Effector memory CD4-positive, alpha-beta T cell (primary cell): ENCODE data around the gene HDGFL3.

Experiments
- DNase-seq, 3 donors: peaks; one replicate each; pipeline ENCODE4 v3.0.0-alpha.2; 2020
- H3K27ac ChIP-seq: 2 replicates; pipeline ENCODE4 v1.7.0; 2013; ENCODE audit warnings: mild to moderate bottlenecking, low read length, moderate library complexity; ENCODE audit not compliant: insufficient read depth, poor library complexity, severe bottlenecking
- H3K27me3 ChIP-seq: replicated peaks from 2 replicates; pipeline ENCODE4 v1.7.0; 2013; ENCODE audit warnings: mild to moderate bottlenecking, low read length; ENCODE audit not compliant: insufficient read depth, control insufficient read depth, poor library complexity, severe bottlenecking
- H3K36me3 ChIP-seq: 2 replicates; pipeline ENCODE4 v1.7.0; 2013; ENCODE audit warnings: mild to moderate bottlenecking, low read length, moderate library complexity; ENCODE audit not compliant: control insufficient read depth, insufficient read depth
- H3K4me1 ChIP-seq: 2 replicates; pipeline ENCODE4 v1.7.0; 2013; ENCODE audit warnings: low read length, mild to moderate bottlenecking; ENCODE audit not compliant: control insufficient read depth, insufficient read depth, poor library complexity, severe bottlenecking
- H3K4me3 ChIP-seq: 2 replicates; pipeline ENCODE4 v1.7.0; 2013; ENCODE audit warnings: low read length, low read depth, mild to moderate bottlenecking; ENCODE audit not compliant: insufficient read depth, poor library complexity, severe bottlenecking
- H3K9me3 ChIP-seq: 2 replicates; pipeline ENCODE4 v1.7.0; 2013; ENCODE audit warnings: mild to moderate bottlenecking, low read length, moderate library complexity; ENCODE audit not compliant: control insufficient read depth

The HDGFL3 gene

DNA sequence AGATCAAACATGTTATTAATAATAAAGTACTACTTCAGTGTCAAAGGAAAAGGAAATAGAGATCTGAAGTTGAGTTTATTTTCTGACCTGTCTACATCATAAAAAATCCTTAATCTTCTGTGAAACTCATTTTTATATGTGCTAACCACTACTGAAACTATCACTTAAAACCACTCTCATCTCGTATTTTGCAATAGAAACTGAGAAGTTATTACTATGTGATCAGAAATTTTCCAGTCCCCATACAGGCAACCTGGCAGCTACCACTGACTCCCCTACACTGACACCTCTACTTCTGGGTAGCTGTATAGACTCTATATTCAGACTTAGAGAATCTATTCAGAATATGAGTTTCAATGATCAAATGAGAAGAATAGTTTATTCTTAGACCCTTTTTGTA lies 8.3 kb downstream of the HDGFL3 start:
- Histone ChIP-seq H3K4me1 (no peaks in the 10 kb centered on the region), H3K36me3 (no peaks in the 10 kb centered on the region), H3K27ac (no peak overlapping the region), H3K9me3 (no peaks in the 10 kb centered on the region), H3K4me3 (no peak overlapping the region), H3K27me3 (peaks cover 2% of the 10 kb centered on the region)
- no peak for DNase-seq

DNA sequence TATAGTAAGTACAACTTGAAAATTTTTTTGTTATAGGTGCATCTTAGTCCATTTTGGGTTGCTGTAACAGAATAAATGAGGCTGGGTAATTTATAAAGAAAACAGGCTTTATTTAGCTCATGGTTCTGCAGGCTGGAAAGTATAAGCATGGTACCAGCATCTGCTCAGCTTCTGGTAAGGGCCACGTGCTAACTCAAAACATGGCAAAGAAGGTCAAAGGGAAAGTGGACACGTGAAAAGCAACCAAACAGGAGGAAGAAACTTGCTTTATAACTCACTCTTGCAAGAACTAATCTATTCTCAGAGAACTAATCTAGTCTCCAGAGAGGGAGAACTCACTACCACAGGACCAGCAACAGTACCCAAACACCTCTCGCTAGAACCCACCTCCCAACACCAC lies 9.1 kb downstream of the HDGFL3 start:
- H3K4me1 ChIP-seq, result no peaks in the 10 kb centered on the region
- no peaks in the 10 kb centered on the region for H3K9me3 ChIP-seq
- no peaks in the 10 kb centered on the region for H3K36me3 ChIP-seq
- no peaks in the 10 kb centered on the region for H3K27me3 ChIP-seq
- no peak overlapping the region for H3K4me3 ChIP-seq
- H3K27ac ChIP-seq, result no peak overlapping the region
- DNase-seq, result no peak

DNA sequence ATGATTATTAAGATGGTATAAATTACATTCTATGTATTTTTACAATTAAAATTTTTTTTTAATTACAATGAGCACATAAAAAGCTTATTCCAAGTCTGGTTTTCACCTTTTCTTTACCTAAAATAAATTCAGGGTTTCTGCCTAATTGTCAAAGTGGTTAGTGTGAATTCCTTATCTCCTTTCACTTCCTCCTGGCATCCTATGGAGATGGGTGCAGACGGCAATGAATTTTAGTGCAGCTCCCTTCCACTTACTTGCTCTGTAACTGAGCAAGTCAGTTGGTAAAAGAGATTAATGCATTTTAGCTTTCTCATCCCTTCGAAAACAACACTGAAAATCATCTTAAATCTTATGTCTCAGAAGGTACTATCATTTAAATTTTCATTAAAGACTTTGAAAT lies 13.1 kb downstream of the HDGFL3 start:
- DNase-seq, result no peak
- Histone ChIP-seq H3K4me1 (no peaks in the 10 kb centered on the region), H3K9me3 (no peaks in the 10 kb centered on the region), H3K27ac (no peak overlapping the region), H3K36me3 (no peaks in the 10 kb centered on the region), H3K4me3 (no peak overlapping the region), H3K27me3 (no peaks in the 10 kb centered on the region)

GRCh38 chr15:83193721-83194120 lies 13.9 kb downstream of the HDGFL3 start:
- H3K27me3 ChIP-seq, result no peaks in the 10 kb centered on the region
- DNase-seq, result no peak
- H3K4me1 ChIP-seq, result no peaks in the 10 kb centered on the region
- no peak overlapping the region for H3K27ac ChIP-seq
- no peaks in the 10 kb centered on the region for H3K9me3 ChIP-seq
- H3K4me3 ChIP-seq, result no peak overlapping the region
- no peaks in the 10 kb centered on the region for H3K36me3 ChIP-seq

DNA sequence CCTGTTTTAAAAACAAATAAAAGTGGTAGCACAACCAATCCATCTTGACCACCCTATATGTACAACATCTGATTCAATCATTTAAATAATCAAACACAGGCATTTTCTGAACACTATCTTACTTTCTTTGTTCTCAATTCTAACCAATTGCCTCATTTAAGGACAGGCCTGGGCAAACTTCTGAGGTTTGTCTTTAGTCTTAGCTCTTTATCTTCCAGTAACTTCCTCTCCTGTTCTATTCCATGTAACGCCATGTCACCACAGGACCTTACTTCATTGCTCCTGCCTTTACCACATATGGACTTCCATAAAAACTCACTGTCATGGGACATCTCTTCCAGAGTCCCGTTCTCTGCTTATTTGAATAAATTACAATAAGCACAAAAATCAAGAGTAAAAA lies 14.9 kb downstream of the HDGFL3 start:
- H3K36me3 ChIP-seq, result no peaks in the 10 kb centered on the region

GRCh38 chr15:83190450-83190849 lies 17.2 kb downstream of the HDGFL3 start:
- Histone ChIP-seq H3K4me1 (no peaks in the 10 kb centered on the region), H3K27ac (no peak overlapping the region), H3K4me3 (no peak overlapping the region), H3K9me3 (no peaks in the 10 kb centered on the region), H3K36me3 (no peaks in the 10 kb centered on the region), H3K27me3 (no peaks in the 10 kb centered on the region)
- DNase-seq, result no peak

More for the DNA sequence above, 14.9 kb downstream of the HDGFL3 start:
- Histone ChIP-seq H3K4me1 (no peaks in the 10 kb centered on the region), H3K4me3 (no peak overlapping the region), H3K9me3 (no peaks in the 10 kb centered on the region), H3K27me3 (no peaks in the 10 kb centered on the region), H3K27ac (no peak overlapping the region)
- DNase-seq, result no peak

GRCh38 chr15:83185561-83185960 lies 22.1 kb downstream of the HDGFL3 start:
- no peaks in the 10 kb centered on the region for H3K9me3 ChIP-seq
- H3K27me3 ChIP-seq, result no peaks in the 10 kb centered on the region
- DNase-seq, result no peak

DNA sequence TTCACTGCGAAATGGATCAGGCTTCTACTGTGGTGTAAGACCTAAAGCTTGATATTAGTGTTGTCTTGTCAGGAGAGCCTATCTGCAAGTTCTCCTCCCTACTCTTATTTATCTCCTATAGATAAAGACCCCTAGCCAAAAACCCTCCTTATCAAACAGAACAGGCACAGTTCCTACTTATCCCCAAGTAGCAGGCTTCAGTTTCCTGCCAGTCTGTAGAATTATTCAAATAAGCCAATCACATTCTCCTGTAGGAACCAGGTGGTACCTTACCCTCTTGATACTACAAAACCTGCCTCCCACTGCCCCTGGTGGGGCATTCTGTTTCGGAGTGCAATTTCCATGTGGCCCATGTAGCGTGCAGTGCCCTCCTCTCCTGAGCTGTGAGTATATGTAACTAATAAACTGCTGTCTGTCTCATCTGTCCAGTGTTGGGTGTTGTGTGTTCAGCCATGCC lies 28.7 kb downstream of the HDGFL3 start:
- no peak for DNase-seq
- Histone ChIP-seq H3K27me3 (no peaks in the 10 kb centered on the region), H3K9me3 (no peaks in the 10 kb centered on the region), H3K4me3 (no peak overlapping the region), H3K27ac (no peak overlapping the region), H3K4me1 (no peaks in the 10 kb centered on the region), H3K36me3 (no peaks in the 10 kb centered on the region)

More at GRCh38 chr15:83185561-83185960, 22.1 kb downstream of the HDGFL3 start:
- Histone ChIP-seq H3K27ac (no peak overlapping the region), H3K4me1 (no peaks in the 10 kb centered on the region), H3K4me3 (no peak overlapping the region), H3K36me3 (no peaks in the 10 kb centered on the region)

DNA sequence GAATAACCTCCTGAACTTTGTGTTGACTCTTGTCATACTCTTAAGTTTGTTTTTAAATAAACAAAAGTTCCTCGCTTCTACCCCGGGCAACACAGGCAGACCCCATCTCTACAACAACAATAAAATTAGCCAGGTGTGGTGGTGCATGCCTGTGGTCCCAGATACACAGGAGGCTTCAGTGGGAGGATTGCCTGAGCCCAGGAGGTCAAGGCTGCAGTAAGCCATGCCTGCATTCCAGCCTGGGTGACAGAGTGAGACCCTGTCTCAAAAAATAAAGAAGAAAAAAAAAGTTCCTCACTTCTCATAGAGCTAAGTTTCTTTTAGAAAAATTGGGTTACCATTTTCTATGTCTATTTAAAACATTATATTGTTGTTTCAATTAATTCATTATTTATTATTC lies 29.2 kb downstream of the HDGFL3 start:
- DNase-seq, result no peak
- H3K4me3 ChIP-seq, result no peak overlapping the region
- H3K9me3 ChIP-seq, result no peaks in the 10 kb centered on the region
- H3K27ac ChIP-seq, result no peak overlapping the region
- H3K27me3 ChIP-seq, result no peaks in the 10 kb centered on the region
- no peaks in the 10 kb centered on the region for H3K4me1 ChIP-seq
- H3K36me3 ChIP-seq, result no peaks in the 10 kb centered on the region

- H3K27ac ChIP-seq, result no peak overlapping the region
- H3K36me3 ChIP-seq, result no peaks in the 10 kb centered on the region
- no peaks in the 10 kb centered on the region for H3K9me3 ChIP-seq
- no peak for DNase-seq
- H3K27me3 ChIP-seq, result no peaks in the 10 kb centered on the region
- H3K4me3 ChIP-seq, result no peak overlapping the region
- no peaks in the 10 kb centered on the region for H3K4me1 ChIP-seq
Measured at GRCh38 chr15:83174891-83175290, 32.7 kb downstream of the HDGFL3 start.
